GM23248 (cell line): ENCODE results near the gene TM4SF20. TPM values are rescaled to one million over a fixed set of nuclear protein-coding genes. Genes with fewer than 3 reads are reported as not detected.

Source experiments
- DNase-seq: peaks from one replicate; pipeline ENCODE4 v3.0.0-alpha.2; 2015
- H2AFZ ChIP-seq: fragments of 200-600 bp; sonication (generic); 2 replicates; pipeline ENCODE4 v1.6.1; 2016; ENCODE audit warnings: antibody characterized with exemption
- H3F3A ChIP-seq: fragments of 200-600 bp; sonication (generic); 2 replicates; pipeline ENCODE4 v1.6.1; 2016; ENCODE audit warnings: mild to moderate bottlenecking, antibody characterized with exemption, mixed run types; ENCODE audit not compliant: insufficient read depth
- H3K27ac ChIP-seq: fragments of 200-600 bp; sonication (generic); 2 replicates; pipeline ENCODE4 v1.5.1; 2016; ENCODE audit warnings: mild to moderate bottlenecking
- H3K27me3 ChIP-seq: fragments of 200-600 bp; sonication (generic); replicated peaks from 2 replicates; pipeline ENCODE4 v1.6.1; 2016; ENCODE audit warnings: mild to moderate bottlenecking; ENCODE audit not compliant: insufficient read depth
- H3K36me3 ChIP-seq: fragments of 200-600 bp; sonication (generic); 2 replicates; pipeline ENCODE4 v1.6.1; 2016; ENCODE audit warnings: low read depth, mild to moderate bottlenecking
- H3K4me1 ChIP-seq: fragments of 200-600 bp; sonication (generic); 2 replicates; pipeline ENCODE4 v1.6.1; 2016; ENCODE audit warnings: mild to moderate bottlenecking; ENCODE audit not compliant: insufficient read depth
- H3K4me2 ChIP-seq: fragments of 200-600 bp; sonication (generic); one replicate; pipeline ENCODE4 v1.6.1; 2016; ENCODE audit warnings: mild to moderate bottlenecking; ENCODE audit not compliant: unreplicated experiment
- H3K4me3 ChIP-seq: fragments of 200-600 bp; sonication (generic); 2 replicates; pipeline ENCODE4 v1.5.1; 2016; ENCODE audit warnings: mild to moderate bottlenecking
- H3K79me2 ChIP-seq: fragments of 200-600 bp; sonication (generic); 2 replicates; pipeline ENCODE4 v1.6.1; 2016; ENCODE audit warnings: mild to moderate bottlenecking; ENCODE audit not compliant: insufficient read depth
- H3K9ac ChIP-seq: fragments of 200-600 bp; sonication (generic); 2 replicates; pipeline ENCODE4 v1.6.1; 2016; ENCODE audit warnings: mild to moderate bottlenecking
- H3K9me2 ChIP-seq: fragments of 200-600 bp; sonication (generic); 2 replicates; pipeline ENCODE4 v1.6.1; 2016; ENCODE audit warnings: mixed run types, mild to moderate bottlenecking, moderate library complexity; ENCODE audit not compliant: insufficient read depth
- H3K9me3 ChIP-seq: fragments of 200-600 bp; sonication (generic); one replicate; pipeline ENCODE4 v1.6.1; 2017; ENCODE audit warnings: low read depth
- H4K20me1 ChIP-seq: fragments of 200-600 bp; sonication (generic); 2 replicates; pipeline ENCODE4 v1.6.0; 2016; ENCODE audit not compliant: insufficient read depth
- EZH2 ChIP-seq: fragments of 200-600 bp; sonication (generic); IDR thresholded peaks from 2 replicates; pipeline ENCODE4 v1.6.1; 2018; ENCODE audit warnings: antibody characterized with exemption, mild to moderate bottlenecking; ENCODE audit not compliant: insufficient read depth, poor library complexity, severe bottlenecking
- EZH2phosphoT487 ChIP-seq: fragments of 200-600 bp; sonication (generic); IDR thresholded peaks from 2 replicates; pipeline ENCODE4 v1.6.1; 2018; ENCODE audit warnings: antibody characterized with exemption, moderate library complexity, mild to moderate bottlenecking, low read depth; ENCODE audit not compliant: insufficient read depth
- WGBS, 2 experiments: methylation state at CpG; one replicate each; pipeline ENCODE4 v1.1.6; 2015 to 2017; ENCODE audit warnings: low lambda C conversion rate in 2 of 2, low coverage in 1 of 2; ENCODE audit errors: missing lambda C conversion rate in 2 of 2; 5-methylcytosine and 5-hydroxymethylcytosine counted together
- in situ Hi-C: fragments of 300-500 bp; cut with MboI; formaldehyde crosslinking; loops from 2 replicates; pipeline ENCODE4 v1.15.0; 2020
- polyA plus RNA-seq: library from polyadenylated mRNA; unstranded; fragments of >200 nt; fragmentation: Nextera tagmentation; extraction: Ambion mirVana; gene quantifications from 2 replicates; pipeline ENCODE4 v1.2.1, GENCODE V29; 2016
- total RNA-seq: library from RNA; depleted of rRNA; stranded (reverse); fragments of >200 nt; shearing (Covaris generic); gene quantifications from 2 replicates; pipeline ENCODE4 v1.2.3, GENCODE V29; 2014; rRNA removed

TM4SF20 gene, protein sequence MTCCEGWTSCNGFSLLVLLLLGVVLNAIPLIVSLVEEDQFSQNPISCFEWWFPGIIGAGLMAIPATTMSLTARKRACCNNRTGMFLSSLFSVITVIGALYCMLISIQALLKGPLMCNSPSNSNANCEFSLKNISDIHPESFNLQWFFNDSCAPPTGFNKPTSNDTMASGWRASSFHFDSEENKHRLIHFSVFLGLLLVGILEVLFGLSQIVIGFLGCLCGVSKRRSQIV
- 14.2 and 18.7 TPM in 2 replicates for total RNA-seq
- 16.8 and 18.7 TPM in 2 replicates for polyA plus RNA-seq

DNA sequence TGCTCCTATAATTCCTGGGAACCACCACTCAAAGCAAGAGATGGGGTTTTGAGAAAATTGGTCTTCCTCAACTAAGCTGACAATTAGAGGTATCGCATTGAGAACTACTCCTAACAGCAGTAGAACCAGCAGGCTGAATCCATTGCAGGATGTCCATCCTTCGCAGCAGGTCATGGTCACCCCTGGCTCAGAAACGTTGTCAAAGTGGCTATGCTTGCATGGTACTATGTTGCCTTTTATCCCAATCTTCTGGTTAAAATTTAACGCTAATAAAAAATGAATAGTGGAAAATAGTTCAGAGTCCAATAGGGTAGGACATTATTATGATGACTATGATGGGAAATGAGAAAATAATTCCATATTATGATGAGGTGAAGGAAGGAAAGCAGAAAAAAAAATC is at the start of gene TM4SF20:
Gene TM4SF20 (minus strand): TSS at position 212 of the 400 bp plus-strand sequence. CDS start 38 bp downstream, at position 174.
- in situ Hi-C loops = no loop called here
- peaks cover 56% of the 10 kb centered on the region for H3F3A ChIP-seq
- peak within 1 kb of the TSS; percentile 87 for H3K27ac ChIP-seq
- peak within 1 kb of the TSS; percentile 46 for H3K4me2 ChIP-seq
- H3K4me3 ChIP-seq = no peak within 1 kb of the TSS
- no peaks in the 10 kb centered on the region for H3K9me2 ChIP-seq
- H3K36me3 ChIP-seq = no peaks in the 10 kb centered on the region
- no peaks in the 10 kb centered on the region for H3K79me2 ChIP-seq
- no peaks in the 10 kb centered on the region for H3K27me3 ChIP-seq
- H3K9ac ChIP-seq = peak within 1 kb of the TSS; percentile 52
- TF ChIP-seq EZH2phosphoT487 (no peak), EZH2 (no peak)
- no peak for DNase-seq
- 81% methylated on average over 4 of the region's 4 CpGs for WGBS, 2 experiments
- 0 out of 2 replicates have a peak within 1 kb of the TSS, but pooled peaks have one; percentile 13 for H2AFZ ChIP-seq
- H3K9me3 ChIP-seq = no peaks in the 10 kb centered on the region
- H4K20me1 ChIP-seq = no peaks in the 10 kb centered on the region
- peaks cover 67% of the 10 kb centered on the region for H3K4me1 ChIP-seq

- Histone ChIP-seq H2AFZ (no peak overlapping the region), H3K27ac (no peak overlapping the region), H3K4me3 (no peak overlapping the region), H3K9me3 (no peaks in the 10 kb centered on the region), H3K9me2 (no peaks in the 10 kb centered on the region), H3K4me1 (no peaks in the 10 kb centered on the region), H3K9ac (no peak overlapping the region), H3K4me2 (no peak overlapping the region), H3K36me3 (no peaks in the 10 kb centered on the region), H3K27me3 (no peaks in the 10 kb centered on the region), H3F3A (no peaks in the 10 kb centered on the region), H3K79me2 (no peaks in the 10 kb centered on the region), H4K20me1 (no peaks in the 10 kb centered on the region)
- no peak for DNase-seq
- WGBS, 2 experiments = 74 to 77% methylated on average over 8 of the region's 8 CpGs
- TF ChIP-seq EZH2phosphoT487 = no peak
- no peak for TF ChIP-seq EZH2
- in situ Hi-C loops = no loop called here
Measured at GRCh38 chr2:227428731-227429285, 49.7 kb upstream of the TM4SF20 start.

DNA sequence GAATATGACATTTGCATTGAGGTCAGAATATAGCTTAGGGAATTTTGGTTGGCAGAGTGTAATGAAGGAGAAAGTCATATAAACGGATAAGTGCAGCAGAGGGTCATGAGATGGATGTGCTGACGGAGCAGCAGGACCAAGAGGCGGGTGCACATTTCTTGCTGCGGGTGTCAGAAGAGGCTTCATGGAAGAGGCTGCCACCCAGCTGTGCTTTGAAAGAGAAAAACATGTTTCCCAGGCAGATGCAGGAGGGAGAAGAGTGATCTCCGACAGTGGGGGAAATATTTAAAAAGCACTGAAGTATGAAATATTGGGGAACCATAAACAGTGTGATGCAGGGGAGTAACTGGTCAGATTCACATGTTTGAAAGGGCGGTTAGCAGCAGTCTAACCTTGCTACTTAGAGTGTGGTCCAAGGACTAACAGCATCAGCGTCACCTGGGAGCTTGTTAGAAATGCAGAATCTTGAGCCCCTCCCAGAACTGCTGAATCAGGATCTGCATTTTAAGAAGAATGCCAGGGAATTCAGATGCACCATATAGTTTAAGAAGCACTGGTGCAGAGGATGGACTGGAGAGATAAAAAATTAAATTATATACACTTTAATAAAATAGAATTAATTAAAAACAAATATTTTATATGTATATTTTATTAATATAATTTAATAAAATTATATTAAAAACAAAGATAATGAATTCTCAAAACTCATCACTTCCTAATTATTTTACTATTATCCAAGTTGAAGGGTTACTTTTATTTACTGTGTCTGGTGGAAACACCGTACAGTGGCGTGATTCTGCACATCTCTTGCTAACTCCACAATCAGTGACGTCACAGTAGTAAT is 44.8 kb upstream of the TM4SF20 start:
- Histone ChIP-seq H3K9me2 (no peaks in the 10 kb centered on the region), H3K9ac (no peak overlapping the region), H3K79me2 (no peaks in the 10 kb centered on the region), H3K4me1 (no peaks in the 10 kb centered on the region), H4K20me1 (no peaks in the 10 kb centered on the region), H3K4me2 (no peak overlapping the region), H3K27me3 (no peaks in the 10 kb centered on the region), H3K4me3 (no peak overlapping the region), H3K36me3 (no peaks in the 10 kb centered on the region), H3F3A (no peaks in the 10 kb centered on the region), H2AFZ (no peak overlapping the region), H3K9me3 (no peaks in the 10 kb centered on the region), H3K27ac (no peak overlapping the region)
- WGBS, 2 experiments = 64 to 68% methylated on average over 10 of the region's 10 CpGs
- TF ChIP-seq EZH2 (no peak), EZH2phosphoT487 (no peak)
- DNase-seq = no peak
- in situ Hi-C loops = no loop called here

DNA sequence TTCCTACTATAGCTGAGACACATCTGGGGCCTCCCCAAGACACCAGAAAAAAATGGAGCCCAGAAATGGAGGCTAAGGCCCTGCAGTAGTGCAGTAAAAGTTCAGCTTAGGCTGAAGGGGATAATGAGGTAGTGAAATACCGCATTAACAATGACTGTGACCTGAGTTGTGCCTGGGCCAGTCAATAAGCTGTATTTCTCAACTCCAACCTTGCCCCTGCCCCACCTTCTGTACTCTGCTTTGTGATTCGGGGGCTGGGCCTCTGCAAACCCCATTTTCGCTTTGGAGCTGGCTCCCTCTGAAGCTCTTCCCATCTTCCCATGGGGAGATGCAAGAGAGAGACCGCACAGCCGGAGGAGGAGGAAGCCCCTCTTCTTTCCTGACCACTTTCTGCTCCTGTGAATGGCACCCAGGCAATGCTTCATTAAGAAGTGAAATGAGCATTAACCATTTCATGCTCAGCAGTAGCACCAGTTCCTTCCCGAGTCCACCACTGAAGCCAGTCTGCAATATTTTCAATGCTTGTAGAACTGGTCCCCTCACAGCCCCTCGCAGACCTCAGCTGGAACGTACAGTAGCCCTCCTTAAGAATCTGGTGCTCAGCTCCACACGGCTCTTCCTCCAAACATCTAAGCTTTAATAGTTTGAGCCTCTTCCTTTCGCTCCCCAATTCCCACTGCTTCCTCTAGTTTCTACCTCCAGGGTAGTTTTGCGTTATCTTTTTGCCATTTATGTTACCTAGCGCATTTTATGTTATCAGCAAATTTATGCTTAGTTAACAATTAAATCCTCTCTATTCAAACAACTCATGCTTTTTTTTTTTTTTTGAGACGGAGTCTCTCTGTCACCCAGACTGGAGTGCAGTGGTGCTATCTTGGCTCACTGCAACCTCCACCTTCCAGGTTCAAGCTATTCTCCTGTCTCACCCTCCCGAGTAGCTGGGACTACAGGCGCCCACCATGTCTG is 41.3 kb upstream of the TM4SF20 start:
- DNase-seq = no peak
- Histone ChIP-seq H3K9me2 (no peaks in the 10 kb centered on the region), H3K4me1 (peaks cover 8% of the 10 kb centered on the region), H3K9ac (no peak overlapping the region), H3K27me3 (no peaks in the 10 kb centered on the region), H2AFZ (no peak overlapping the region), H4K20me1 (no peaks in the 10 kb centered on the region), H3K4me2 (no peak overlapping the region), H3K27ac (no peak overlapping the region), H3K4me3 (no peak overlapping the region), H3K9me3 (no peaks in the 10 kb centered on the region), H3K36me3 (no peaks in the 10 kb centered on the region), H3K79me2 (no peaks in the 10 kb centered on the region), H3F3A (peaks cover 9% of the 10 kb centered on the region; the same call in 1 of the 2 replicates)
- 82 to 86% methylated on average over 15 of the region's 15 CpGs for WGBS, 2 experiments
- in situ Hi-C loops = no loop called here
- TF ChIP-seq EZH2phosphoT487 (no peak), EZH2 (no peak)
